B cell (primary cell): ENCODE measurements around the gene PRRG2. TPM values are rescaled to one million over a fixed set of nuclear protein-coding genes. Genes with fewer than 3 reads are reported as not detected.

Source experiments
- ATAC-seq: fragments of 200-7000 bp; cut with Tn5 transposase; one replicate; pipeline ENCODE4 v1.10.0; 2021; ENCODE audit warnings: low read depth, mild to moderate bottlenecking, moderate number of reproducible peaks, moderate library complexity
- CTCF ChIA-PET: fragments of 350-600 bp; sonication (Branson Sonifier 250); formaldehyde crosslinking; loops from one replicate; lab custom pipeline; 2021; ENCODE audit warnings: antibody characterized with exemption, inconsistent platforms; lab: Charles Lee
- POLR2A ChIA-PET: fragments of 350-600 bp; sonication (Branson Sonifier 250); formaldehyde crosslinking; loops from one replicate; lab custom pipeline; 2021; ENCODE audit warnings: antibody characterized with exemption; lab: Charles Lee
- DNase-seq: peaks from one replicate; pipeline ENCODE4 v3.0.0; 2013
- H2AFZ ChIP-seq: 2 replicates; pipeline ENCODE4 v1.6.1; 2012; ENCODE audit warnings: mild to moderate bottlenecking, low read depth, low read length; ENCODE audit not compliant: insufficient read depth, poor library complexity, severe bottlenecking
- H3K27ac ChIP-seq, 2 donors: 1 replicate in 1 of 2; 2 replicates in 1 of 2; pipeline ENCODE4 v1.5.1; 2012 to 2013; ENCODE audit warnings: low read length in 2 of 2, mild to moderate bottlenecking in 2 of 2, moderate library complexity in 1 of 2
- H3K27me3 ChIP-seq, 4 experiments: fragments of 200-600 bp in 1 of 4; sonication (generic) in 1 of 4; replicated peaks in 1 of 4; 1 replicate in 2 of 4; 2 replicates in 2 of 4; pipeline versions ENCODE4 v1.6.1 to v1.7.0; 2013 to 2016; ENCODE audit warnings: low read length in 3 of 4, mild to moderate bottlenecking in 2 of 4, mixed read lengths in 1 of 4, moderate library complexity in 1 of 4; ENCODE audit not compliant: insufficient read depth in 4 of 4, control insufficient read depth in 3 of 4; ENCODE audit errors: control extremely low read depth in 1 of 4
- H3K36me3 ChIP-seq, 2 experiments: replicated peaks in 1 of 2; 1 replicate in 1 of 2; 2 replicates in 1 of 2; pipeline versions ENCODE4 v1.6.1 to v1.7.1; 2013; ENCODE audit warnings: low read length in 1 of 2; ENCODE audit not compliant: insufficient read depth in 2 of 2, control insufficient read depth in 1 of 2; ENCODE audit errors: control extremely low read depth in 1 of 2, extremely low read depth in 1 of 2
- H3K4me1 ChIP-seq, 2 donors: fragments of 200-600 bp in 1 of 2; sonication (generic) in 1 of 2; 1 replicate in 1 of 2; 2 replicates in 1 of 2; pipeline versions ENCODE4 v1.5.1 to v1.6.1; 2013 to 2017; ENCODE audit warnings: low read length in 2 of 2; ENCODE audit not compliant: control insufficient read depth in 2 of 2, insufficient read depth in 2 of 2
- H3K4me2 ChIP-seq: replicated peaks from 2 replicates; pipeline ENCODE3; 2012; ENCODE audit warnings: mild to moderate bottlenecking, low read depth, low read length; ENCODE audit not compliant: poor library complexity, severe bottlenecking
- H3K4me3 ChIP-seq, 5 experiments: fragments of 200-600 bp in 1 of 5; sonication (generic) in 1 of 5; 1 replicate in 3 of 5; 2 replicates in 2 of 5; pipeline versions ENCODE4 v1.5.1 to v1.7.0; 2011 to 2016; ENCODE audit warnings: low read length in 4 of 5, mild to moderate bottlenecking in 4 of 5, low read depth in 2 of 5, control low read depth in 1 of 5, moderate library complexity in 1 of 5; ENCODE audit not compliant: insufficient read depth in 1 of 5; ENCODE audit errors: control extremely low read depth in 1 of 5, extremely low read depth in 1 of 5
- H3K79me2 ChIP-seq: fragments of 200-600 bp; sonication (generic); one replicate; pipeline ENCODE4 v1.6.0; 2016; ENCODE audit warnings: low read length; ENCODE audit not compliant: control insufficient read depth, insufficient read depth
- H3K9ac ChIP-seq: fragments of 200-600 bp; sonication (generic); 2 replicates; pipeline ENCODE4 v1.6.1; 2017; ENCODE audit warnings: mild to moderate bottlenecking, low read length, moderate library complexity
- H3K9me3 ChIP-seq, 3 donors: one replicate each; pipeline versions ENCODE4 v1.6.1 to v1.7.1; 2013; ENCODE audit warnings: low read length in 2 of 3; ENCODE audit not compliant: control insufficient read depth in 2 of 3, insufficient read depth in 1 of 3; ENCODE audit errors: control extremely low read depth in 1 of 3
- H4K20me1 ChIP-seq: 2 replicates; pipeline ENCODE4 v1.6.0; 2012; ENCODE audit warnings: mild to moderate bottlenecking, low read length; ENCODE audit not compliant: insufficient read depth, control insufficient read depth, poor library complexity, severe bottlenecking
- H3K27ac Mint-ChIP-seq: one replicate; pipeline ENCODE4 v1.8.0; 2021; ENCODE audit warnings: mixed read lengths
- H3K27me3 Mint-ChIP-seq: one replicate; pipeline ENCODE4 v1.8.0; 2021; ENCODE audit warnings: mixed read lengths
- H3K4me1 Mint-ChIP-seq: one replicate; pipeline ENCODE4 v1.8.0; 2021; ENCODE audit warnings: mixed read lengths
- H3K4me3 Mint-ChIP-seq: one replicate; pipeline ENCODE4 v1.8.0; 2021; ENCODE audit warnings: mixed read lengths
- H3K9me3 Mint-ChIP-seq: one replicate; pipeline ENCODE4 v1.8.0; 2022; ENCODE audit warnings: mixed read lengths; ENCODE audit not compliant: insufficient read depth
- CTCF ChIP-seq: fragments of 200-600 bp; IDR thresholded peaks from one replicate; pipeline ENCODE4 v1.8.0; 2022; ENCODE audit warnings: antibody characterized with exemption, mild to moderate bottlenecking
- EZH2 ChIP-seq: IDR thresholded peaks from 2 replicates; pipeline ENCODE4 v1.6.1; 2012; ENCODE audit warnings: borderline replicate concordance, low read depth, mild to moderate bottlenecking, moderate library complexity, low read length; ENCODE audit not compliant: insufficient read depth, poor library complexity, severe bottlenecking
- WGBS: methylation state at CpG from one replicate; pipeline ENCODE4 v1.1.5; 2013; ENCODE audit warnings: missing lambda C conversion rate; ENCODE audit not compliant: insufficient coverage; 5-methylcytosine and 5-hydroxymethylcytosine counted together
- intact Hi-C: fragments of 100-400 bp; cut with micrococcal nuclease; formaldehyde crosslinking; loops from one replicate; pipeline ENCODE4 v1.10.0; 2022
- polyA plus RNA-seq: library from polyadenylated mRNA; depleted of rRNA; stranded (reverse); fragments of >200 nt; gene quantifications from 2 replicates; pipeline ENCODE4 v1.2.3, GENCODE V29; 2012
- total RNA-seq, 2 donors: library from RNA; stranded (reverse); fragments of 120-200 nt in 1 of 2; gene quantifications; 1 replicate in 1 of 2; 2 replicates in 1 of 2; pipeline versions ENCODE4 v1.2.3 to v1.2.4, GENCODE V29; 2013 to 2022

PRRG2 gene
- total and polyA plus RNA-seq, 2 donors (not counting 1 experiment from before 2014, with no cell fraction given), result 1.1 to 4.4 TPM

- H3K4me3 Mint-ChIP-seq, result no peak overlapping the region
- no peak for DNase-seq
- no peak overlapping the region for H3K4me2 ChIP-seq
- H3K27ac Mint-ChIP-seq, result no peak overlapping the region
- no peaks in the 10 kb centered on the region for H3K27me3 ChIP-seq
- no peak overlapping the region for H3K4me3 ChIP-seq
- no peaks in the 10 kb centered on the region for H3K9me3 Mint-ChIP-seq
- TF ChIP-seq EZH2 (no peak), CTCF (no peak)
- no peaks in the 10 kb centered on the region for H3K9me3 ChIP-seq
- WGBS, result 96% methylated on average over 29 of the region's 32 CpGs
- ChIA-PET CTCF (interaction anchor here (0.6 kb wide), 1 partner anchor 13 kb away, joined by 3 read pairs; no protein-coding TSS in a partner anchor), POLR2A (interaction anchor here (0.8 kb wide), 1 partner anchor 46 kb away, joined by 3 read pairs; the partner anchor contains the start of gene SCAF1)
- H3K27ac ChIP-seq, result no peak overlapping the region
- H3K79me2 ChIP-seq, result peaks cover 90% of the 10 kb centered on the region
- peaks cover 16 to 21% of the 10 kb centered on the region in 2 donors for H3K4me1 ChIP-seq
- no peak overlapping the region for H2AFZ ChIP-seq
- peaks cover 22% of the 10 kb centered on the region for H3K4me1 Mint-ChIP-seq
- H3K9ac ChIP-seq, result no peak overlapping the region
- H4K20me1 ChIP-seq, result peaks cover 91% of the 10 kb centered on the region
- intact Hi-C loops, result no loop called here
- peaks cover 0 to 38% of the 10 kb centered on the region in 2 experiments for H3K36me3 ChIP-seq
- H3K27me3 Mint-ChIP-seq, result no peaks in the 10 kb centered on the region
- no peak for ATAC-seq
These were observed 14.8 kb downstream of the PRRG2 start for GRCh38 chr19:49595819-49596404.

GRCh38 chr19:49596407-49596806 lies 15.3 kb downstream of the PRRG2 start:
- Histone ChIP-seq H3K36me3 (peaks cover 0 to 40% of the 10 kb centered on the region in 2 experiments), H3K4me3 (no peak overlapping the region), H4K20me1 (peaks cover 96% of the 10 kb centered on the region), H3K79me2 (peaks cover 95% of the 10 kb centered on the region), H2AFZ (no peak overlapping the region), H3K9ac (no peak overlapping the region), H3K27me3 (no peaks in the 10 kb centered on the region), H3K9me3 (no peaks in the 10 kb centered on the region), H3K27ac (no peak overlapping the region), H3K4me2 (no peak overlapping the region), H3K4me1 (peaks cover 16 to 21% of the 10 kb centered on the region in 2 donors)
- no peak overlapping the region for H3K4me3 Mint-ChIP-seq
- TF ChIP-seq CTCF, result no peak
- TF ChIP-seq EZH2, result no peak
- H3K9me3 Mint-ChIP-seq, result no peaks in the 10 kb centered on the region
- intact Hi-C loops, result no loop called here
- ChIA-PET CTCF (no interaction called here), POLR2A (interaction anchor here (0.6 kb wide), 1 partner anchor 43 kb away, joined by 8 read pairs; the partner anchor contains the start of gene RRAS)
- peaks cover 22% of the 10 kb centered on the region for H3K4me1 Mint-ChIP-seq
- WGBS, result 96% methylated on average over 11 of the region's 15 CpGs
- DNase-seq (no peak), ATAC-seq (no peak)
- H3K27me3 Mint-ChIP-seq, result no peaks in the 10 kb centered on the region
- no peak overlapping the region for H3K27ac Mint-ChIP-seq
